Measurements from ENCODE around the gene ITGA11.

The ITGA11 gene

DNA sequence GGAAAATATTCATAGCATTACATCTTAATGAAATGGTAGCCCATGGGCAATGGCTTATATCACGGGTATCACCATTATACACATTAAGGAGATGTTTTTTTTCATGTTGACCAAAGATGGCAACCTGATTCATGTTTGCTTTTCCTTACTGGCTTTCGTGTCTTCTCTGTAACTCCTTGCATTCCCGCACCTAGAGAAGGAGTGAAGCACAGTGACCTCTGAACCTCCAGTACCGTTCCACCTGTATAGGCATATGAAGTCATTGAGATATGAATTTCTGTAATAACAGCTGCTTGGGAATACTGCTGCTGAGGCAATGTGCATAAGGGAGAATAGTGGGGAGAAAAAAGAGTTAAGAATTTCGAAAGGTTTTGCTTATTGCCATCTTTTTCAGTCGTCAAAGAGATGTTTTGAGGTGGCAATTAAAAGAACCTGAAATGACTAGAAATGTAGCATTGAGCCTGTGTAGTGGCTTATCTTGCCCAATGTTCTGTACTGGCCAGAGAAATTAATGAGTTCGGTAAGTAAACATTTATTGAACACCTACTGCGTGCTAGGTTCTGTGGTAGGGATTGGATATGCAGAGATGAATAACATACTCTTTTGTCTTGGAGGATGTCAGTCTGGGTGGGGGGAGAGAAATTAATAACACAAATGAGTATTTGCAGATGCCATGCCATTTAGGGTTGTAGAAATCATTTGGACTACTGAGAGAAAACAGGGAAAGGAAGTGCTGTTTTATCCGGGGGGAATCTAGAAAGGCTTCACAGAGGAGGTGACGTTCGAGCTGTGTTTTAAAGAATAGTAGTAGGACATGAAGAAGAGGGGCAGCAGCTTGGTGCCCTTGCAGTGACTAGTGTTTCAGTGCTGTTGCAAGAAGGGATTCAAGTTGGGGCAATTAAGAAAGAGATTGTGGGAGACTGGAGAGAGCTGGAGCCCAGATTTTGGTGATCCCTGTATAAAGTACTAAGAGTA lies 151.9 kb downstream of the ITGA11 start:
- H3K4me1 ChIP-seq (ENCODE audit: insufficient read depth, insufficient read length): peaks cover 4% of the 10 kb centered on the region
- H3K36me3 ChIP-seq (ENCODE audit: insufficient read depth, insufficient read length, low read length): peaks cover 33% of the 10 kb centered on the region
- no peaks in the 10 kb centered on the region for H3K9me3 ChIP-seq (ENCODE audit: insufficient read depth, low read length)
- no peak overlapping the region for H3K9ac ChIP-seq (ENCODE audit: insufficient read length, low read depth)
- DNase-seq (ENCODE audit: low read depth, low spot score): no peak
- peak overlapping the region; percentile 99 for H3K4me3 ChIP-seq (ENCODE audit: insufficient read length, low read depth)
- no peaks in the 10 kb centered on the region for H3K27me3 ChIP-seq (ENCODE audit: insufficient read depth, insufficient read length)
- no peak for TF ChIP-seq YY1 (IDR thresholded peaks at IDR 0.05; ENCODE audit: insufficient read depth, insufficient read length)
- TF ChIP-seq SUZ12 (IDR thresholded peaks at IDR 0.05; ENCODE audit: extremely low read depth, insufficient read depth, insufficient read length): no peak
- no peak for TF ChIP-seq ZNF274 (IDR thresholded peaks at IDR 0.05; ENCODE audit: low read depth, low read length)

DNA sequence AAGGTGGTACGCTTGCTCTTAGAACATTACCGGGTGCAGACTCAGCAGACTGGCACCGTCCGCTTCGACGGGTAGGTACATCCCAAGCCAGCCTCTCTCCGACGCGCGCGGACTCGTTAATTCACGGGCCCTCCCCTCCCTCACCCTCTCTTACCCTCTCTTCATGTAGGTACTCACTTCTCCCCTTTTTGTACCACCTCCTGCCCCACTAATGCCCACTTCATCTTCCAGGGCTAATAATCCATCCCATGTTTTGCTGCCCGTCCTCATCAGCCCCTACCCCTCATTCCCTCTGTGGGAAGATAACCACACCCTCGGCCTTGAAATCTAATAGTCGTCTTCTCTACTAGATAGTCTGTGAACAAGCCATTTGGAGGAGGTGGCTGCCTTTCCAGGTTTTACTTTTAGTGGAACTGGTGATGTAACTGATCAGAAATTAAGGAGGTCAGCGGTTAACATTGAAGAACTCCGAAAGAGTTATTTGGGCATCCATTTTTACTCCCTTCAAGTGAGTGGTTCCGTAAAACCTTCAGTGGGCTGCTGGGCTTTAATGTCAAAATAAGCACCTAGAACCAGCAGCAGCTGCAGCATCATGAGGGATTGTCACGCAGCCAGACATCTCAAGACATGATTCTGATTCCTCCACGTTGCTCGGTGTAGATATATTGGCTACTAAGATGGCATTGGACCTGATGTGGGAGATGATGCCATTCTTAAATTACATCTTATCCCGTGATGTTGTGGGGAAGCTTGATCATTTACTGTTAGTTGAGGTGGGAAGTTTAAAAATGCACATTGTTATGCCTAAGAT lies 153.2 kb downstream of the ITGA11 start:
- peak overlapping the region; percentile 97 for H3K9ac ChIP-seq (ENCODE audit: insufficient read length, low read depth)
- no peak for DNase-seq (ENCODE audit: low read depth, low spot score)
- H3K36me3 ChIP-seq (ENCODE audit: insufficient read depth, insufficient read length, low read length): peaks cover 21% of the 10 kb centered on the region
- H3K27me3 ChIP-seq (ENCODE audit: insufficient read depth, insufficient read length): no peaks in the 10 kb centered on the region
- H3K9me3 ChIP-seq (ENCODE audit: insufficient read depth, low read length): no peaks in the 10 kb centered on the region
- H3K4me1 ChIP-seq (ENCODE audit: insufficient read depth, insufficient read length): peaks cover 4% of the 10 kb centered on the region
- TF ChIP-seq ZNF274 (IDR thresholded peaks at IDR 0.05; ENCODE audit: low read depth, low read length) (no peak), YY1 (IDR thresholded peaks at IDR 0.05; ENCODE audit: insufficient read depth, insufficient read length) (no peak), SUZ12 (IDR thresholded peaks at IDR 0.05; ENCODE audit: extremely low read depth, insufficient read depth, insufficient read length) (no peak)
- peak overlapping the region; percentile 99 for H3K4me3 ChIP-seq (ENCODE audit: insufficient read length, low read depth)

DNA sequence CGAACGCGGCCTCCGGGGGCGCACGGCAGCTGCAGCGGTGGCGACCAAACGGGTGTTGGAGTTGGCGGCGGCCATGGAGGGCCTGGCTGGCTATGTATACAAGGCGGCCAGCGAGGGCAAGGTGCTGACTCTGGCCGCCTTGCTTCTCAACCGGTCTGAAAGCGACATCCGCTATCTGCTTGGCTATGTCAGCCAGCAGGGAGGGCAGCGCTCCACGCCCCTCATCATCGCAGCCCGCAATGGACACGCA lies 153.7 kb downstream of the ITGA11 start:
- no peak for DNase-seq (ENCODE audit: low read depth, low spot score)
- H3K9me3 ChIP-seq (ENCODE audit: insufficient read depth, low read length): no peaks in the 10 kb centered on the region
- H3K27me3 ChIP-seq (ENCODE audit: insufficient read depth, insufficient read length): no peaks in the 10 kb centered on the region
- TF ChIP-seq ZNF274 (IDR thresholded peaks at IDR 0.05; ENCODE audit: low read depth, low read length): no peak
- no peak for TF ChIP-seq SUZ12 (IDR thresholded peaks at IDR 0.05; ENCODE audit: extremely low read depth, insufficient read depth, insufficient read length)
- TF ChIP-seq YY1 (IDR thresholded peaks at IDR 0.05; ENCODE audit: insufficient read depth, insufficient read length): no peak
- peak overlapping the region; percentile 99 for H3K4me3 ChIP-seq (ENCODE audit: insufficient read length, low read depth)
- H3K4me1 ChIP-seq (ENCODE audit: insufficient read depth, insufficient read length): peaks cover 4% of the 10 kb centered on the region
- H3K36me3 ChIP-seq (ENCODE audit: insufficient read depth, insufficient read length, low read length): peaks cover 20% of the 10 kb centered on the region
- peak overlapping the region; percentile 97 for H3K9ac ChIP-seq (ENCODE audit: insufficient read length, low read depth)

DNA sequence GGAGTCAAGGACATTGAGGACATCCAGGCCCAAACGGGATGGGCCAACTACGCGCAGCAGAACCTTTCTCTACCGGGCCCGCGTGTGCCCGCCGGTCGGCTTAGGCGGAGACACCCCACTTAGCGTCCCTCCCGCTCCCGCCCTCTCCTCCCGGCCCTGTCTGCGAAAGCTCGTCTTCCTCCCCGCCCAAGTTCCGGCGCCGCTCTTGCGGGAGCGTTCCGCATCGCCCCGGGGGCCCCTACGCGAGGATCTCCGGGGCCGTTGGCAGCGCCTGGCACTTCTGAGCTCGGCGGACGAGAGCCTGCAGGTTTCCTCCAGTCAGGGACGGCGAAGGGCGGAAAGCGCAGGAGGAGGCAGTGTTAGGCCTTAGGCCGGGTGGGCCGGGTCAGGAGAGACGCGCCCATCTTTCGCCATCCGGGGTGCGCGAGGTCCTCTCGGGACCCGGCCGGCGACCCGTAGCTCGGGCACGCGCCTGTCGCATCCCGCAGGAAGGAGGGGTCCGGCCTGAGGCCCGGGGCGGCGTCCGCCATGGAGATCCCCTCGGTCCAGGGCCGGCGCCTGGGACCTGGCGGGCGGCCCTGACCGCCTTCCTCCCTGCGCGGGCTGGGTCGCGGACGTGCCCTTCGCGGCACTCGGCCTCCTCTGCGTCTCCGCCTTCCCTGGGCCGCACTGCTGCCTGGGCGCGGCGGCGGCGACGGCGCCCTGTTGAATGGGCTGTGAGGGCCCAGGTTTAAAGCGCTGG lies 154.2 kb downstream of the ITGA11 start, which contains the start of gene FEM1B:
Gene FEM1B, plus strand, starts transcription at position 143 of the 742 bp plus-strand sequence. CDS start 673 bp downstream, outside the sequence.
- TF ChIP-seq YY1 (IDR thresholded peaks at IDR 0.05; ENCODE audit: insufficient read depth, insufficient read length): no peak
- TF ChIP-seq ZNF274 (IDR thresholded peaks at IDR 0.05; ENCODE audit: low read depth, low read length): no peak
- TF ChIP-seq SUZ12 (IDR thresholded peaks at IDR 0.05; ENCODE audit: extremely low read depth, insufficient read depth, insufficient read length): no peak
- Histone ChIP-seq H3K9me3 (ENCODE audit: insufficient read depth, low read length) (no peaks in the 10 kb centered on the region), H3K4me1 (ENCODE audit: insufficient read depth, insufficient read length) (peaks cover 4% of the 10 kb centered on the region), H3K4me3 (ENCODE audit: insufficient read length, low read depth) (peak within 1 kb of the TSS; percentile 99), H3K27me3 (ENCODE audit: insufficient read depth, insufficient read length) (no peaks in the 10 kb centered on the region), H3K9ac (ENCODE audit: insufficient read length, low read depth) (peak within 1 kb of the TSS; percentile 97), H3K36me3 (ENCODE audit: insufficient read depth, insufficient read length, low read length) (peaks cover 20% of the 10 kb centered on the region)
- DNase-seq (ENCODE audit: low read depth, low spot score): peak; percentile 89

DNA sequence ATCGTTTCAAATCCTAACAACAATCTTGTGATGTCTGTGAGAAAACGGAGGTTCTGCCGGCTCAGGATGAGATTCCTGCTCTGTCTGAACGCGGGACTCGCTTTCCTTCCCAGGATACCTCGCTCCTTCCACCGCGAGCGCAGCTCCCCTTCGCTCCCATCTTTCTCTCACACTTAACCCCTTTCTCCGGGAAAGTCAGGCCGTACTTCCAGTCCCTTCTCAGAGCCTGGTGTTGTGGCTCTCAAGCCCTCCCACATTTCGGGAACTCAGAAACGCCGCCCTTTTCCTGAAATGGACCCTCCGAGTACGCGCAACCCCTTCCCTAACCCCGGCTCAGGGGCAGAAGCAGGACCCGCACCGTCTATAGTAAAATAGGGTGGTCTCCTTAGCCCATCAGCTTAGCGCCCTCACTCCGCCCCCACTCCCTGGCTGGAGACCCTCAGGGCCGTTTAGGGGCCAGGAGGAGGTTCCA lies 154.8 kb downstream of the ITGA11 start:
- peak; percentile 46 for DNase-seq (ENCODE audit: low read depth, low spot score)
- Histone ChIP-seq H3K4me3 (ENCODE audit: insufficient read length, low read depth) (peak overlapping the region; percentile 99), H3K36me3 (ENCODE audit: insufficient read depth, insufficient read length, low read length) (peaks cover 20% of the 10 kb centered on the region), H3K27me3 (ENCODE audit: insufficient read depth, insufficient read length) (no peaks in the 10 kb centered on the region), H3K4me1 (ENCODE audit: insufficient read depth, insufficient read length) (peaks cover 4% of the 10 kb centered on the region), H3K9me3 (ENCODE audit: insufficient read depth, low read length) (no peaks in the 10 kb centered on the region), H3K9ac (ENCODE audit: insufficient read length, low read depth) (peak overlapping the region; percentile 97)
- TF ChIP-seq ZNF274 (IDR thresholded peaks at IDR 0.05; ENCODE audit: low read depth, low read length) (no peak), SUZ12 (IDR thresholded peaks at IDR 0.05; ENCODE audit: extremely low read depth, insufficient read depth, insufficient read length) (no peak), YY1 (IDR thresholded peaks at IDR 0.05; ENCODE audit: insufficient read depth, insufficient read length) (no peak)

DNA sequence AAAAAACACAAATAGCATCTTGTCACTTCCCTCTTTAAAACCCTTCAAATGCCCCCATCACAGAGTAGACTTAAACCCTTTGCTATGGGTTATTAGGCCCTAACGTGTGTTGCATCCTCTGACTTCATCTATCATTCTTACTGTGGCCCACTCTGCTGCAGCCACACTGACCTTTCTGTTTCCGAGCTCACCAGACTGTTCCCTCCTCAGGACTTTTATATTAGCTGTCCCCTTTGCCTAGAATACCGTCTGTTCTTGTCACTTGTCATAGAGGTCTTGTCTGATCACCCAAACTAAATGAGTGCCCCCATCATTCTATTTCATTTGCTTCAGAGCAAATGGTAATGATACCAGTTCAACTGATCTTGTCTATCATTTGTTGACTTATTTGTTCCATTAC lies 155.3 kb downstream of the ITGA11 start:
- no peak for DNase-seq (ENCODE audit: low read depth, low spot score)
- Histone ChIP-seq H3K9ac (ENCODE audit: insufficient read length, low read depth) (peak overlapping the region; percentile 97), H3K27me3 (ENCODE audit: insufficient read depth, insufficient read length) (no peaks in the 10 kb centered on the region), H3K9me3 (ENCODE audit: insufficient read depth, low read length) (no peaks in the 10 kb centered on the region), H3K4me1 (ENCODE audit: insufficient read depth, insufficient read length) (peaks cover 3% of the 10 kb centered on the region), H3K36me3 (ENCODE audit: insufficient read depth, insufficient read length, low read length) (peaks cover 20% of the 10 kb centered on the region), H3K4me3 (ENCODE audit: insufficient read length, low read depth) (peak overlapping the region; percentile 99)
- TF ChIP-seq SUZ12 (IDR thresholded peaks at IDR 0.05; ENCODE audit: extremely low read depth, insufficient read depth, insufficient read length): no peak
- TF ChIP-seq ZNF274 (IDR thresholded peaks at IDR 0.05; ENCODE audit: low read depth, low read length): no peak
- no peak for TF ChIP-seq YY1 (IDR thresholded peaks at IDR 0.05; ENCODE audit: insufficient read depth, insufficient read length)
